ENCODE results near the gene UBE2I.

- TF ChIP-seq FOXA2 (IDR thresholded peaks at IDR 0.05): no peak
- TF ChIP-seq RAD21 (IDR thresholded peaks at IDR 0.05): no peak
- TF ChIP-seq CTCF (IDR thresholded peaks at IDR 0.05; ENCODE audit: low read depth, low read length, missing input control): no peak
- no peak for TF ChIP-seq GABPA (IDR thresholded peaks at IDR 0.05 in 1 of 2, conservative IDR thresholded peaks at IDR 0.05 in 1 of 2)
- no peak for TF ChIP-seq ZBTB33 (IDR thresholded peaks at IDR 0.05)
- no peak for TF ChIP-seq SP1 (IDR thresholded peaks at IDR 0.05)
- TF ChIP-seq JUND (IDR thresholded peaks at IDR 0.05): no peak
- TF ChIP-seq HNF4A (conservative IDR thresholded peaks at IDR 0.05): no peak
- no peak for TF ChIP-seq REST (IDR thresholded peaks at IDR 0.05)
- TF ChIP-seq MAX (IDR thresholded peaks at IDR 0.05): no peak
- TF ChIP-seq TAF1 (conservative IDR thresholded peaks at IDR 0.05): no peak
These were observed 3.1 kb upstream of the UBE2I start for GRCh38 chr16:1306334-1306733.
